DOHH2 (cell line): Measurements from ENCODE around the gene USF3.
A peak's percentile ranks its signal among the peaks of the same experiment; 100 is the strongest.

Experiments used
- H3F3A ChIP-seq: fragments of 200-600 bp; sonication (generic), shearing (Covaris generic); 2 replicates; pipeline ENCODE4 v1.6.0; 2016; ENCODE audit warnings: antibody characterized with exemption, mild to moderate bottlenecking; ENCODE audit not compliant: control insufficient read depth, insufficient read depth
- H3K27ac ChIP-seq: fragments of 200-600 bp; sonication (generic); 2 replicates; pipeline ENCODE4 v1.5.1; 2014; ENCODE audit warnings: low read depth, mild to moderate bottlenecking, low read length, moderate library complexity
- H3K27me3 ChIP-seq: fragments of 200-600 bp; sonication (generic); 2 replicates; pipeline ENCODE4 v1.6.1; 2014; ENCODE audit warnings: mild to moderate bottlenecking, low read length, mixed read lengths; ENCODE audit not compliant: control insufficient read depth
- H3K36me3 ChIP-seq: fragments of 200-600 bp; sonication (generic); 2 replicates; pipeline ENCODE4 v1.6.1; 2014; ENCODE audit warnings: mild to moderate bottlenecking, low read length, moderate library complexity, mixed read lengths; ENCODE audit not compliant: control insufficient read depth
- H3K4me1 ChIP-seq: fragments of 200-600 bp; sonication (generic); 2 replicates; pipeline ENCODE4 v1.6.1; 2014; ENCODE audit warnings: mild to moderate bottlenecking, low read length, mixed read lengths; ENCODE audit not compliant: control insufficient read depth
- H3K4me2 ChIP-seq: fragments of 200-600 bp; sonication (generic); 2 replicates; pipeline ENCODE4 v1.6.0; 2014; ENCODE audit warnings: mild to moderate bottlenecking, low read length, moderate library complexity
- H3K4me3 ChIP-seq: fragments of 200-600 bp; sonication (generic); 2 replicates; pipeline ENCODE4 v1.5.1; 2014; ENCODE audit warnings: mild to moderate bottlenecking, low read length, mixed read lengths
- H3K79me2 ChIP-seq: fragments of 200-600 bp; sonication (generic); 2 replicates; pipeline ENCODE4 v1.6.1; 2014; ENCODE audit warnings: mild to moderate bottlenecking, low read length, mixed read lengths; ENCODE audit not compliant: control insufficient read depth
- H3K9me2 ChIP-seq: fragments of 200-600 bp; sonication (generic); replicated peaks from 2 replicates; pipeline ENCODE4 v1.6.1; 2014; ENCODE audit warnings: mild to moderate bottlenecking, low read length, mixed read lengths; ENCODE audit not compliant: control insufficient read depth
- H3K9me3 ChIP-seq: fragments of 200-600 bp; sonication (generic); 2 replicates; pipeline ENCODE4 v1.6.1; 2014; ENCODE audit warnings: antibody characterized with exemption, low read length, mixed read lengths; ENCODE audit not compliant: control insufficient read depth, insufficient read depth
- H4K20me1 ChIP-seq: fragments of 200-600 bp; sonication (generic); 2 replicates; pipeline ENCODE4 v1.6.0; 2014; ENCODE audit warnings: low read depth, mild to moderate bottlenecking, antibody characterized with exemption, low read length, moderate library complexity; ENCODE audit not compliant: control insufficient read depth, insufficient read depth
- CTCF ChIP-seq: fragments of 200-600 bp; sonication (generic); IDR thresholded peaks from one replicate; pipeline ENCODE4 v1.5.1; 2014; ENCODE audit warnings: antibody characterized with exemption, mild to moderate bottlenecking, low read depth, low read length; ENCODE audit not compliant: poor library complexity, severe bottlenecking
- EZH2phosphoT487 ChIP-seq: fragments of 200-600 bp; sonication (generic); IDR thresholded peaks from 2 replicates; pipeline ENCODE4 v1.6.1; 2017; ENCODE audit warnings: borderline replicate concordance, mild to moderate bottlenecking, antibody characterized with exemption, low read length, moderate library complexity, mixed read lengths

Gene USF3

DNA sequence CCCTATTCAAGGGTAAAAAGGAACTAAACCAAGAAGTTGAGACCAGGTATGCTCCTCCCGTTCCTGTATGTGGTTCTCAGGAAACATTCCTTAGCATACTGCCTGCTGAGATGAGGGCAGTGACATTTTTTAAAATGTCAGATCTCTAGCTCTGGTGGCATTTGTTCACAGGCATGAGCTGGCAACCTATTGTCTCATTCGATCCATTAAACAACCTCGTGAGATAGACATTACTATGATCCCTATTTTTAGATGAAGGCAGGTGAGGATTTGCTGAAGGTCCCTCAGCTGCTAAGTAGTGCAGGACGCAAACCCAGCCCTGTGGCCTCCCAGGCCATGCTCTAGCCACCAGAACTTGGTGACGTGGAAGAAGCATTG lies 89.2 kb downstream of the USF3 start:
- Histone ChIP-seq H3K4me2 (peak overlapping the region; percentile 10; the same call in 1 of the 2 replicates), H3K27ac (no peak overlapping the region), H3F3A (no peaks in the 10 kb centered on the region), H3K36me3 (no peaks in the 10 kb centered on the region), H3K9me3 (no peaks in the 10 kb centered on the region), H4K20me1 (no peaks in the 10 kb centered on the region), H3K4me3 (no peak overlapping the region), H3K79me2 (no peaks in the 10 kb centered on the region), H3K27me3 (no peaks in the 10 kb centered on the region), H3K4me1 (peaks cover 15% of the 10 kb centered on the region), H3K9me2 (no peaks in the 10 kb centered on the region)
- TF ChIP-seq CTCF (no peak), EZH2phosphoT487 (no peak)

DNA sequence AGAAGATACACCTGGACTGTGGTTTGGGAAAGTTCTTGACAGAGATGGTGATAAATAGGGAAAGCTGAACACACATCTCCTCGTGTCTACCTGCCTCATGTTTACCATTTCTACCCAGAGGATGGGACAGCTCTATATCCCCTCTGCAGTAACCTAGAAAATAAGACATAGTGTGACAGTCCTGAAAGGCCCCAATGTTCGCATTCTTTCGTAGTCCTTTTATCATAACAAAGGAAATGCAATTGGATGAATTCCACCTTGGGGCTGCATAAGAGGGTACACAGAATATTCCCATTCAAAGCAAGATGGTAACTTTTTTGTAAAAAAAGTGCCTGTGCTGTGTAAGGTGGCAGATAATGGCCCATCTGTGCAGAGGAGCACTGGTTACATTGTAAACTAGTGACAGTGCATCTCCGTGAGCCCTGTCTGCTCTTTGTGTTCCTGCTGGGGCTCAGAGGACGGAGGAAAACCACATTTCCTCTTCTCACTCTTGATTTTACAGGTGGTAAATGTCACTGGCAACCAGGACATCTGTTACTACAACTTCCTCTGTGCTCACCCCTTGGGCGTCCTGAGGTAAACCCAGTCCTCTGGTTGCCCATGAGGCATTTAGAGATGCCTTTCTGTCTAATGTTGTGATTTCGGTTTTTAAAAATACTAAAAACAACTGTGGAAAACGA lies 89.8 kb downstream of the USF3 start:
- TF ChIP-seq CTCF (no peak), EZH2phosphoT487 (no peak)
- Histone ChIP-seq H3K79me2 (no peaks in the 10 kb centered on the region), H3K4me3 (no peak overlapping the region), H3K4me2 (peak overlapping the region; percentile 10; the same call in 1 of the 2 replicates), H3K36me3 (no peaks in the 10 kb centered on the region), H4K20me1 (no peaks in the 10 kb centered on the region), H3K27me3 (0 out of 2 replicates have a peak, but pooled peaks cover 2% of the 10 kb centered on the region), H3F3A (no peaks in the 10 kb centered on the region), H3K9me3 (no peaks in the 10 kb centered on the region), H3K27ac (no peak overlapping the region), H3K9me2 (no peaks in the 10 kb centered on the region), H3K4me1 (peaks cover 15% of the 10 kb centered on the region)

- no peak overlapping the region for H3K4me3 ChIP-seq
- H4K20me1 ChIP-seq, result no peaks in the 10 kb centered on the region
- 0 out of 2 replicates have a peak, but pooled peaks cover 2% of the 10 kb centered on the region for H3K27me3 ChIP-seq
- H3K4me1 ChIP-seq, result peaks cover 15% of the 10 kb centered on the region
- TF ChIP-seq EZH2phosphoT487 (no peak), CTCF (no peak)
- no peaks in the 10 kb centered on the region for H3K9me2 ChIP-seq
- H3K36me3 ChIP-seq, result no peaks in the 10 kb centered on the region
- no peak overlapping the region for H3K4me2 ChIP-seq
- no peaks in the 10 kb centered on the region for H3K9me3 ChIP-seq
- H3K79me2 ChIP-seq, result no peaks in the 10 kb centered on the region
- no peak overlapping the region for H3K27ac ChIP-seq
- H3F3A ChIP-seq, result no peaks in the 10 kb centered on the region
Observed at GRCh38 chr3:113602836-113603235, 93.6 kb downstream of the USF3 start.
